DND-41 (cell line): ENCODE measurements around the gene ABCF2.

ENCODE experiments used
- ATAC-seq: fragments of 200-7000 bp; cut with Tn5 transposase; 3 replicates; pipeline ENCODE4 v1.9.1; 2021; ENCODE audit warnings: low read depth; ENCODE audit not compliant: insufficient read depth
- DNase-seq: peaks from one replicate; pipeline ENCODE4 v3.0.0-alpha.2; 2020
- H2AFZ ChIP-seq: 2 replicates; pipeline ENCODE4 v1.6.0; 2012; ENCODE audit warnings: low read depth, low read length
- H3K27ac ChIP-seq: 2 replicates; pipeline ENCODE4 v1.5.1; 2012; ENCODE audit warnings: low read length, inconsistent platforms
- H3K27me3 ChIP-seq: fragments of 200-600 bp; sonication (generic); 2 replicates; pipeline ENCODE4 v1.6.0; 2012; ENCODE audit warnings: low read length, mild to moderate bottlenecking, inconsistent platforms; ENCODE audit not compliant: insufficient read depth, poor library complexity
- H3K36me3 ChIP-seq: 2 replicates; pipeline ENCODE4 v1.5.1; 2012; ENCODE audit warnings: low read length, inconsistent platforms; ENCODE audit not compliant: insufficient read depth
- H3K4me1 ChIP-seq: 2 replicates; pipeline ENCODE4 v1.5.1; 2012; ENCODE audit warnings: mild to moderate bottlenecking, low read length; ENCODE audit not compliant: insufficient read depth
- H3K4me2 ChIP-seq: 2 replicates; pipeline ENCODE4 v1.6.0; 2012; ENCODE audit warnings: mild to moderate bottlenecking, moderate library complexity, low read length, inconsistent platforms; ENCODE audit not compliant: insufficient read depth
- H3K4me3 ChIP-seq, 2 experiments: fragments of 200-600 bp in 1 of 2; shearing (Covaris generic) in 1 of 2; 2 replicates each; pipeline ENCODE4 v1.5.1; 2012 to 2016; ENCODE audit warnings: inconsistent platforms in 2 of 2, low read length in 2 of 2, mild to moderate bottlenecking in 2 of 2, low read depth in 1 of 2, moderate library complexity in 1 of 2
- H3K79me2 ChIP-seq: 2 replicates; pipeline ENCODE4 v1.6.0; 2012; ENCODE audit warnings: low read length, inconsistent platforms; ENCODE audit not compliant: insufficient read depth
- H3K9ac ChIP-seq: 2 replicates; pipeline ENCODE4 v1.6.0; 2012; ENCODE audit warnings: low read depth, mild to moderate bottlenecking, inconsistent platforms, low read length, moderate library complexity
- H3K9me3 ChIP-seq: 2 replicates; pipeline ENCODE4 v1.5.1; 2012; ENCODE audit warnings: low read length, moderate library complexity, mild to moderate bottlenecking, inconsistent platforms; ENCODE audit not compliant: insufficient read depth, severe bottlenecking
- H4K20me1 ChIP-seq: 2 replicates; pipeline ENCODE4 v1.6.0; 2012; ENCODE audit warnings: low read length; ENCODE audit not compliant: insufficient read depth
- CTCF ChIP-seq: IDR thresholded peaks from 2 replicates; pipeline ENCODE4 v1.5.1; 2012; ENCODE audit warnings: borderline replicate concordance, low read length, moderate library complexity, mild to moderate bottlenecking; ENCODE audit not compliant: poor library complexity, severe bottlenecking; ENCODE audit errors: extremely low read depth
- EZH2 ChIP-seq: IDR thresholded peaks from 3 replicates; pipeline ENCODE4 v1.6.1; 2012; ENCODE audit warnings: borderline replicate concordance, low read depth, mild to moderate bottlenecking, moderate library complexity, low read length, inconsistent platforms; ENCODE audit not compliant: severe bottlenecking

The ABCF2 gene

GRCh38 chr7:151225948-151226510 is 976 bp downstream of the ABCF2 start:
- peaks cover 26% of the 10 kb centered on the region for H3K4me1 ChIP-seq
- H3K79me2 ChIP-seq, result peaks cover 23% of the 10 kb centered on the region
- no peaks in the 10 kb centered on the region for H3K27me3 ChIP-seq
- no peaks in the 10 kb centered on the region for H3K9me3 ChIP-seq
- H3K4me3 ChIP-seq, result peak overlapping the region; percentile 63 to 93; a peak in 3 of 4 replicates
- TF ChIP-seq CTCF, result no peak
- TF ChIP-seq EZH2, result no peak
- no peaks in the 10 kb centered on the region for H4K20me1 ChIP-seq
- H3K4me2 ChIP-seq, result peak overlapping the region; percentile 91
- peak overlapping the region; percentile 64; the same call in 1 of the 2 replicates for H3K27ac ChIP-seq
- no peak for DNase-seq
- no peak overlapping the region for H2AFZ ChIP-seq
- no peak for ATAC-seq
- H3K36me3 ChIP-seq, result peaks cover 45% of the 10 kb centered on the region
- H3K9ac ChIP-seq, result peak overlapping the region; percentile 78

- Histone ChIP-seq H2AFZ (no peak overlapping the region), H3K4me2 (no peak overlapping the region), H3K27me3 (no peaks in the 10 kb centered on the region), H3K36me3 (peaks cover 66% of the 10 kb centered on the region), H3K4me3 (no peak overlapping the region), H3K9ac (no peak overlapping the region), H4K20me1 (no peaks in the 10 kb centered on the region), H3K27ac (no peak overlapping the region), H3K79me2 (peaks cover 23% of the 10 kb centered on the region), H3K9me3 (no peaks in the 10 kb centered on the region), H3K4me1 (peaks cover 25% of the 10 kb centered on the region)
- ATAC-seq (no peak), DNase-seq (no peak)
- TF ChIP-seq CTCF (peak; percentile 7), EZH2 (no peak)
Observed at GRCh38 chr7:151223728-151224127, 3.3 kb downstream of the ABCF2 start.

GRCh38 chr7:151218170-151218569 is 8.8 kb downstream of the ABCF2 start:
- Histone ChIP-seq H2AFZ (no peak overlapping the region), H3K27ac (no peak overlapping the region), H3K9me3 (no peaks in the 10 kb centered on the region), H3K79me2 (no peaks in the 10 kb centered on the region), H3K4me3 (no peak overlapping the region), H3K4me2 (no peak overlapping the region), H4K20me1 (no peaks in the 10 kb centered on the region; the same call in 1 of the 2 replicates), H3K27me3 (no peaks in the 10 kb centered on the region), H3K36me3 (peaks cover 94% of the 10 kb centered on the region), H3K4me1 (no peaks in the 10 kb centered on the region), H3K9ac (no peak overlapping the region)
- TF ChIP-seq CTCF (no peak), EZH2 (no peak)
- DNase-seq (no peak), ATAC-seq (no peak)
